Stimulated activated CD4-positive, alpha-beta T cell treated with anti-CD3 and anti-CD28 coated beads, Interleukin-1b, Interleukin-23, amount 100 ng/mL, for 48 hours (primary cell): ENCODE results near the gene JAKMIP1.

Source experiments
- DNase-seq: peaks from one replicate; pipeline ENCODE4 v3.0.0-alpha.2; 2020

JAKMIP1 gene

GRCh38 chr4:6055436-6055835, 144.9 kb downstream of the JAKMIP1 start:
- DNase-seq, result no peak

GRCh38 chr4:6055030-6055429, 145.3 kb downstream of the JAKMIP1 start:
- DNase-seq, result no peak

GRCh38 chr4:6054162-6054922, 146.0 kb downstream of the JAKMIP1 start:
- DNase-seq, result no peak

- no peak for DNase-seq
Observed at GRCh38 chr4:6052679-6053078, 147.7 kb downstream of the JAKMIP1 start.

- DNase-seq, result no peak
Observed at GRCh38 chr4:6050551-6050950, 149.8 kb downstream of the JAKMIP1 start.

- no peak for DNase-seq
Observed at GRCh38 chr4:6049985-6050384, 150.4 kb downstream of the JAKMIP1 start.

GRCh38 chr4:6049278-6049677, 151.1 kb downstream of the JAKMIP1 start:
- no peak for DNase-seq

GRCh38 chr4:6048537-6048936, 151.8 kb downstream of the JAKMIP1 start:
- no peak for DNase-seq

- no peak for DNase-seq
Observed at GRCh38 chr4:6047130-6047673, 153.1 kb downstream of the JAKMIP1 start.

GRCh38 chr4:6046526-6047129, 153.7 kb downstream of the JAKMIP1 start:
- DNase-seq, result no peak

GRCh38 chr4:6044805-6045204, 155.5 kb downstream of the JAKMIP1 start:
- DNase-seq, result no peak

- no peak for DNase-seq
Observed at GRCh38 chr4:6044276-6044675, 156.1 kb downstream of the JAKMIP1 start.

GRCh38 chr4:6043843-6044242, 156.5 kb downstream of the JAKMIP1 start:
- DNase-seq, result no peak

- DNase-seq, result no peak
Observed at GRCh38 chr4:6043188-6043587, 157.2 kb downstream of the JAKMIP1 start.

GRCh38 chr4:6042293-6043063, 157.9 kb downstream of the JAKMIP1 start:
- DNase-seq, result no peak

GRCh38 chr4:6041800-6042199, 158.5 kb downstream of the JAKMIP1 start:
- DNase-seq, result no peak

- no peak for DNase-seq
Observed at GRCh38 chr4:6038711-6039110, 161.6 kb downstream of the JAKMIP1 start.

GRCh38 chr4:6035786-6036185, 164.6 kb downstream of the JAKMIP1 start:
- DNase-seq, result no peak

GRCh38 chr4:6033381-6033780, 167.0 kb downstream of the JAKMIP1 start:
- DNase-seq, result no peak

GRCh38 chr4:6032249-6033244, 167.8 kb downstream of the JAKMIP1 start:
- DNase-seq, result no peak

- DNase-seq, result no peak
Observed at GRCh38 chr4:6031846-6032245, 168.5 kb downstream of the JAKMIP1 start.

GRCh38 chr4:6030679-6031078, 169.7 kb downstream of the JAKMIP1 start:
- DNase-seq, result no peak
